ENCODE data around the gene NTRK3. TPM values are rescaled to one million over a fixed set of nuclear protein-coding genes. Genes with fewer than 3 reads are reported as not detected.

Gene NTRK3
- polyA plus RNA-seq, 1 donor from 2014 or later, result 42.7 TPM

- Histone ChIP-seq H4K20me1 (ENCODE audit: insufficient read depth) (no peaks in the 10 kb centered on the region), H3K27me3 (ENCODE audit: insufficient read depth, low read depth, low read length) (no peaks in the 10 kb centered on the region), H3K79me2 (replicated peaks; ENCODE audit: insufficient read depth, low read length) (no peaks in the 10 kb centered on the region), H2AFZ (ENCODE audit: low read depth, low read length) (no peak overlapping the region), H3K9ac (ENCODE audit: low read length) (no peak overlapping the region), H3K36me3 (ENCODE audit: insufficient read depth, low read length) (no peaks in the 10 kb centered on the region), H3K4me3 (ENCODE audit: low read length) (no peak overlapping the region), H3F3A (ENCODE audit: insufficient read depth, low read length, poor library complexity, severe bottlenecking) (no peaks in the 10 kb centered on the region), H3K4me2 (ENCODE audit: low read length) (no peak overlapping the region), H3K9me2 (ENCODE audit: insufficient read depth, low read length) (no peaks in the 10 kb centered on the region), H3K27ac (ENCODE audit: low read length) (no peak overlapping the region), H3K9me3 (ENCODE audit: low read length) (no peaks in the 10 kb centered on the region)
- no peak for TF ChIP-seq REST (IDR thresholded peaks at IDR 0.05; ENCODE audit: borderline replicate concordance)
- no peak for TF ChIP-seq TAF1 (IDR thresholded peaks at IDR 0.05; ENCODE audit: low read depth)
- no peak for TF ChIP-seq CTCF (IDR thresholded peaks at IDR 0.05; ENCODE audit: poor library complexity, severe bottlenecking)
- TF ChIP-seq POLR2AphosphoS5 (IDR thresholded peaks at IDR 0.05), result no peak
- no peak for TF ChIP-seq EP300 (conservative IDR thresholded peaks at IDR 0.05; ENCODE audit: poor library complexity, severe bottlenecking)
- TF ChIP-seq RAD21 (conservative IDR thresholded peaks at IDR 0.05), result no peak
- no peak for TF ChIP-seq SMC3 (conservative IDR thresholded peaks at IDR 0.05; ENCODE audit: poor library complexity)
- no peak for TF ChIP-seq MXI1 (conservative IDR thresholded peaks at IDR 0.05; ENCODE audit: poor library complexity, severe bottlenecking)
- TF ChIP-seq EZH2 (IDR thresholded peaks at IDR 0.05; ENCODE audit: borderline replicate concordance, insufficient read depth, low read length, poor library complexity, severe bottlenecking), result no peak
These were observed 407.4 kb downstream of the NTRK3 start for GRCh38 chr15:87849181-87849580.

- Histone ChIP-seq H3K36me3 (ENCODE audit: insufficient read depth, low read length) (no peaks in the 10 kb centered on the region), H3K27ac (ENCODE audit: low read length) (no peak overlapping the region), H3K9me3 (ENCODE audit: low read length) (no peaks in the 10 kb centered on the region), H3K4me3 (ENCODE audit: low read length) (no peak overlapping the region), H3K9ac (ENCODE audit: low read length) (no peak overlapping the region), H3K27me3 (ENCODE audit: insufficient read depth, low read depth, low read length) (no peaks in the 10 kb centered on the region), H3K9me2 (ENCODE audit: insufficient read depth, low read length) (no peaks in the 10 kb centered on the region), H4K20me1 (ENCODE audit: insufficient read depth) (no peaks in the 10 kb centered on the region), H3K4me2 (ENCODE audit: low read length) (no peak overlapping the region), H3K79me2 (replicated peaks; ENCODE audit: insufficient read depth, low read length) (no peaks in the 10 kb centered on the region), H3F3A (ENCODE audit: insufficient read depth, low read length, poor library complexity, severe bottlenecking) (no peaks in the 10 kb centered on the region), H2AFZ (ENCODE audit: low read depth, low read length) (no peak overlapping the region)
- no peak for TF ChIP-seq MXI1 (conservative IDR thresholded peaks at IDR 0.05; ENCODE audit: poor library complexity, severe bottlenecking)
- no peak for TF ChIP-seq EP300 (conservative IDR thresholded peaks at IDR 0.05; ENCODE audit: poor library complexity, severe bottlenecking)
- TF ChIP-seq REST (IDR thresholded peaks at IDR 0.05; ENCODE audit: borderline replicate concordance), result no peak
- no peak for TF ChIP-seq POLR2AphosphoS5 (IDR thresholded peaks at IDR 0.05)
- TF ChIP-seq TAF1 (IDR thresholded peaks at IDR 0.05; ENCODE audit: low read depth), result no peak
- TF ChIP-seq SMC3 (conservative IDR thresholded peaks at IDR 0.05; ENCODE audit: poor library complexity), result no peak
- TF ChIP-seq CTCF (IDR thresholded peaks at IDR 0.05; ENCODE audit: poor library complexity, severe bottlenecking), result no peak
- no peak for TF ChIP-seq RAD21 (conservative IDR thresholded peaks at IDR 0.05)
- no peak for TF ChIP-seq EZH2 (IDR thresholded peaks at IDR 0.05; ENCODE audit: borderline replicate concordance, insufficient read depth, low read length, poor library complexity, severe bottlenecking)
These were observed 408.5 kb downstream of the NTRK3 start for GRCh38 chr15:87848012-87848411.

Measured in neural cell (in vitro differentiated cells).